OCI-LY1 (cell line): Measurements from ENCODE around the gene PBX1.
"Not testable (repeated sequence)": the region's sequence is repeated elsewhere in the genome, so short reads cannot be mapped to it uniquely, and the experiment has no call there.

Source experiments
- H2AFZ ChIP-seq: fragments of 200-600 bp; sonication (generic), shearing (Covaris generic); 2 replicates; pipeline ENCODE4 v1.6.0; 2014; ENCODE audit warnings: antibody characterized with exemption, mild to moderate bottlenecking, low read length
- H3F3A ChIP-seq: fragments of 200-600 bp; sonication (generic), shearing (Covaris generic); 2 replicates; pipeline ENCODE4 v1.6.0; 2014; ENCODE audit warnings: mild to moderate bottlenecking, antibody characterized with exemption, low read length, moderate library complexity; ENCODE audit not compliant: insufficient read depth
- H3K27ac ChIP-seq: fragments of 200-600 bp; sonication (generic); 2 replicates; pipeline ENCODE4 v1.5.1; 2014; ENCODE audit warnings: low read length, mixed run types, mild to moderate bottlenecking, low read depth; ENCODE audit not compliant: poor library complexity, severe bottlenecking
- H3K27me3 ChIP-seq: fragments of 200-600 bp; sonication (generic); 2 replicates; pipeline ENCODE4 v1.6.0; 2014; ENCODE audit warnings: antibody characterized with exemption, mild to moderate bottlenecking, low read length, moderate library complexity; ENCODE audit not compliant: insufficient read depth
- H3K36me3 ChIP-seq: fragments of 200-600 bp; sonication (generic); 2 replicates; pipeline ENCODE4 v1.6.1; 2014; ENCODE audit warnings: mild to moderate bottlenecking, antibody characterized with exemption, low read length, moderate library complexity, mixed read lengths; ENCODE audit not compliant: insufficient read depth
- H3K4me1 ChIP-seq: fragments of 200-600 bp; sonication (generic); 2 replicates; pipeline ENCODE4 v1.5.1; 2014; ENCODE audit warnings: mild to moderate bottlenecking, low read length, moderate library complexity; ENCODE audit not compliant: insufficient read depth, severe bottlenecking
- H3K4me2 ChIP-seq: fragments of 200-600 bp; sonication (generic), shearing (Covaris generic); 2 replicates; pipeline ENCODE4 v1.6.1; 2014; ENCODE audit warnings: low read length
- H3K4me3 ChIP-seq: fragments of 200-600 bp; sonication (generic); 2 replicates; pipeline ENCODE4 v1.5.1; 2014; ENCODE audit warnings: low read length, low read depth, mild to moderate bottlenecking, mixed read lengths; ENCODE audit not compliant: poor library complexity, severe bottlenecking
- H3K79me2 ChIP-seq: fragments of 200-600 bp; shearing (Covaris generic); 2 replicates; pipeline ENCODE4 v1.6.1; 2016; ENCODE audit warnings: mixed run types, low read length, mixed read lengths; ENCODE audit not compliant: insufficient read depth
- H3K9ac ChIP-seq: fragments of 200-600 bp; sonication (generic), shearing (Covaris generic); 2 replicates; pipeline ENCODE4 v1.6.1; 2014; ENCODE audit warnings: mild to moderate bottlenecking, low read length, mixed read lengths
- H3K9me2 ChIP-seq: fragments of 200-600 bp; sonication (generic), shearing (Covaris generic); 2 replicates; pipeline ENCODE4 v1.6.1; 2014; ENCODE audit warnings: low read depth, mild to moderate bottlenecking, low read length, mixed read lengths
- H3K9me3 ChIP-seq: fragments of 200-600 bp; shearing (Covaris generic); 2 replicates; pipeline ENCODE4 v1.6.1; 2014; ENCODE audit warnings: low read length, mixed read lengths
- H4K20me1 ChIP-seq: fragments of 200-600 bp; sonication (generic), shearing (Covaris generic); 2 replicates; pipeline ENCODE4 v1.6.0; 2016; ENCODE audit warnings: mild to moderate bottlenecking, low read length; ENCODE audit not compliant: insufficient read depth
- EZH2 ChIP-seq: fragments of 200-600 bp; sonication (generic), shearing (Covaris generic); IDR thresholded peaks from 2 replicates; pipeline ENCODE4 v1.8.0; 2017; ENCODE audit warnings: borderline replicate concordance, mixed run types, mild to moderate bottlenecking, antibody characterized with exemption, low read length, moderate library complexity, mixed read lengths
- TF ChIP-seq, protein P1 (sequence below): fragments of 200-600 bp; sonication (generic), shearing (Covaris generic); IDR thresholded peaks from 2 replicates; pipeline ENCODE4 v1.5.1; 2017; ENCODE audit warnings: mild to moderate bottlenecking, antibody characterized with exemption, low read length, moderate library complexity, mixed read lengths

The PBX1 gene

DNA sequence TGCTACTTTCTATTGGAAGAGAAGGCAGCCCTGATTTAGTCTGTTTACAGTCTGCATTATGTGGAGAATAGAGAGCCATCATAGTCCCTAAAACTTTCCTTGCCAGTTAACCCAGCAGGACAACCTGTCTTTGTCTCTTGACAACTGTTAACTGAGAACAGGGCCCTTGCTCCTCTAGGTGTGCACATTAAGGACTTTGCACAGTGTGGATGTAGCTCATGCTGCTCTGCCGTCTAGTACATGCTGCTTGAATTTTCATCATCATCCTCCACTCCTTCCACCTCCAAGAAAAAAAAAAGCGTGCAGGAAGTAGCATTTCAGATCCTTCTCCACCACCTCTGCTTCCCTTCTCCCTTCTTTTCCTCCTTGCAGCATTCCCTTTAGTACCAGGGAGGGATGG, 91.5 kb downstream of the PBX1 start:
- Histone ChIP-seq H3F3A (no peaks in the 10 kb centered on the region), H3K36me3 (no peaks in the 10 kb centered on the region), H3K27ac (no peak overlapping the region), H3K79me2 (no peaks in the 10 kb centered on the region), H3K9me2 (no peaks in the 10 kb centered on the region), H3K27me3 (no peaks in the 10 kb centered on the region), H3K9me3 (no peaks in the 10 kb centered on the region), H2AFZ (no peak overlapping the region), H3K4me2 (no peak overlapping the region), H3K4me1 (no peaks in the 10 kb centered on the region), H3K4me3 (no peak overlapping the region), H3K9ac (no peak overlapping the region), H4K20me1 (no peaks in the 10 kb centered on the region)
- TF ChIP-seq EZH2: no peak
- TF ChIP-seq, protein P1, sequence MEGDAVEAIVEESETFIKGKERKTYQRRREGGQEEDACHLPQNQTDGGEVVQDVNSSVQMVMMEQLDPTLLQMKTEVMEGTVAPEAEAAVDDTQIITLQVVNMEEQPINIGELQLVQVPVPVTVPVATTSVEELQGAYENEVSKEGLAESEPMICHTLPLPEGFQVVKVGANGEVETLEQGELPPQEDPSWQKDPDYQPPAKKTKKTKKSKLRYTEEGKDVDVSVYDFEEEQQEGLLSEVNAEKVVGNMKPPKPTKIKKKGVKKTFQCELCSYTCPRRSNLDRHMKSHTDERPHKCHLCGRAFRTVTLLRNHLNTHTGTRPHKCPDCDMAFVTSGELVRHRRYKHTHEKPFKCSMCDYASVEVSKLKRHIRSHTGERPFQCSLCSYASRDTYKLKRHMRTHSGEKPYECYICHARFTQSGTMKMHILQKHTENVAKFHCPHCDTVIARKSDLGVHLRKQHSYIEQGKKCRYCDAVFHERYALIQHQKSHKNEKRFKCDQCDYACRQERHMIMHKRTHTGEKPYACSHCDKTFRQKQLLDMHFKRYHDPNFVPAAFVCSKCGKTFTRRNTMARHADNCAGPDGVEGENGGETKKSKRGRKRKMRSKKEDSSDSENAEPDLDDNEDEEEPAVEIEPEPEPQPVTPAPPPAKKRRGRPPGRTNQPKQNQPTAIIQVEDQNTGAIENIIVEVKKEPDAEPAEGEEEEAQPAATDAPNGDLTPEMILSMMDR: no peak

DNA sequence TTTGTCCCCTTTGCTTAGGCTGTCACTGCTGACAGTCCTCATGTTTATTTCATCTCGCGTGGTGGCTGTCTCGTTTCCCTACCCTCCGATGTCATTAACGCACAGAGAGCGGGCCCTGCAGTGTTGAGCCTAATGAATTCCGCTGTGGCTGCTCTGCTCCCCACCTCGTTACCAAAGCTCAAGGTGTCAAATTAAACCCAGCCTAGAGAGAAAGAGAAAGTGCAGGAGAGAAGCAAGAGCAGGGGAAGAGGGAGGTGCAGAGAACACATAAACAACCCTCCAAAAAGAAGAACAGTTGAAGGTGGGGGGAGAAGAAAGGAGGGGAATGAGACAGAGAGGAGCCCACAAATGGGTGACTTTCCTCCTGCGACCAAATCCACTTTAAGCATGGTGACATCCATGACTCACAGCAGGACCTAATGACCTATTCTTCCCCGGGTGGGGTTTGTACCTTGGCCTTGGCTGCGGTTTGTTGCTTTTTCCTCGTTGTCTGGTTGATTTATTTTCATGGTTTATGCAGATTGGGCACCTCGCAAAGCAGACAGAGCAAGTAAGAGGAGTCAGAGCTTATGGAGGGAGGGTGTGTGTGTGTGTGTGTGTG, 92.5 kb downstream of the PBX1 start:
- H2AFZ ChIP-seq: no peak overlapping the region
- no peaks in the 10 kb centered on the region for H3F3A ChIP-seq
- H3K4me1 ChIP-seq: no peaks in the 10 kb centered on the region
- H3K27ac ChIP-seq: no peak overlapping the region
- no peaks in the 10 kb centered on the region for H3K9me3 ChIP-seq
- no peak overlapping the region for H3K9ac ChIP-seq
- H3K4me3 ChIP-seq: no peak overlapping the region
- H3K27me3 ChIP-seq: no peaks in the 10 kb centered on the region
- TF ChIP-seq, protein P1: no peak
- no peak for TF ChIP-seq EZH2
- no peaks in the 10 kb centered on the region for H3K9me2 ChIP-seq
- H3K4me2 ChIP-seq: no peak overlapping the region
- no peaks in the 10 kb centered on the region for H3K36me3 ChIP-seq
- H3K79me2 ChIP-seq: no peaks in the 10 kb centered on the region
- no peaks in the 10 kb centered on the region for H4K20me1 ChIP-seq

DNA sequence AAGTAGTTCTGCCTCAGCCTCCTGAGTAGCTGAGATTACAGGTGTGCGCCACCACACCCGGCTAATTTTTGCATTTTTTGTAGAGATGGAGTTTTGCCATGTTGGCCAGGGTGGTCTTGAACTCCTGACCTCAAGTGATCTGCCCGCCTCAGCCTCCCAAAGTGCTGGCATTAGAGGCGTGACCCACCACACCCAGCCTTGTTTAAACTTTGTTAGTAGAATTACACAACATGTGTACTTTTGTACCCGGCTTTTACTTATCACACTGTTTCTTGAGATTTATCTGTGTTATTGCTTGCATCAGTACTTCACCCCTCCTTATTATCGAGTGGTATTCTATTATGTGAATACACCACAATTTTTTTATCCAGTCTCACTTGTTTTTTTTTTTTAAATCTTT, 94.0 kb downstream of the PBX1 start:
- H3K79me2 ChIP-seq, H3K27ac ChIP-seq, H4K20me1 ChIP-seq, H3K4me2 ChIP-seq, H3K4me1 ChIP-seq, H2AFZ ChIP-seq, H3K9me2 ChIP-seq, H3F3A ChIP-seq, H3K4me3 ChIP-seq, H3K27me3 ChIP-seq, H3K9me3 ChIP-seq, H3K9ac ChIP-seq, H3K36me3 ChIP-seq: not testable (repeated sequence)

DNA sequence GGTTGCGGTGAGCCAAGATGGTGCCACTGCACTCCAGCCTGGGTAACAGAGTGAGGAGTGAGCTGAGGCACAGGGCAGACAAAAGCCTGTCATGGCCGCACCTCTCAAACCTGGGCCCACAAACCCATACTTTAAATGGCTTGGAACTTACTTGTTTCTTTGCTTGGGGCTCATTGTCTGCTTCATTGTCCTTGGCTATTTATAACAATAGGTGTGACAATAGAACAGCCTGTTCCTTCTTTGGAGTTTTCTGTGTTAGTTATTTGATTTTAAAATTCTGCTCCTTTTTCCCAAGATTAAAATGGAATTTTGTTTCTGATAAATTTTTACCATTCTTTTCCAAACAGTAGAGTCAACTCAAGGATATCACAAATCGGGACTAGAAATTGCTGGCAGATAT, 94.7 kb downstream of the PBX1 start:
- Histone ChIP-seq H3K4me2 (no peak overlapping the region), H3K27me3 (no peaks in the 10 kb centered on the region), H3K9ac (no peak overlapping the region), H3K9me3 (no peaks in the 10 kb centered on the region), H4K20me1 (no peaks in the 10 kb centered on the region), H3K4me3 (no peak overlapping the region), H3K79me2 (no peaks in the 10 kb centered on the region), H3K36me3 (no peaks in the 10 kb centered on the region), H3K27ac (no peak overlapping the region), H2AFZ (no peak overlapping the region), H3K9me2 (no peaks in the 10 kb centered on the region), H3K4me1 (no peaks in the 10 kb centered on the region), H3F3A (no peaks in the 10 kb centered on the region)
- no peak for TF ChIP-seq EZH2
- TF ChIP-seq, protein P1: no peak
